A549 (cell line): ENCODE measurements around the gene TKFC.

Experiments used
- CEBPB ChIP-seq, 2 experiments: fragments of >200 bp in 1 of 2; sonication (Bioruptor Twin) in 1 of 2; formaldehyde crosslinking in 1 of 2; IDR thresholded peaks; 2 replicates each; pipeline ENCODE4 v1.6.1; 2012 to 2016
- CHD2 ChIP-seq: fragments of 150-350 bp; IDR thresholded peaks from 2 replicates; pipeline ENCODE4 v1.6.1; 2014; ENCODE audit warnings: low read length; ENCODE audit not compliant: partially characterized antibody
- CTCF ChIP-seq: fragments of >200 bp; sonication (Bioruptor Twin); formaldehyde crosslinking; IDR thresholded peaks from 3 replicates; pipeline ENCODE4 v1.5.1; 2016
- EP300 ChIP-seq, 2 experiments: fragments of >200 bp; sonication (Bioruptor Twin); formaldehyde crosslinking; IDR thresholded peaks; 2 replicates in 1 of 2; 3 replicates in 1 of 2; pipeline ENCODE4 v1.6.1; 2016 to 2017
- MAFK ChIP-seq: fragments of 450-650 bp; IDR thresholded peaks from 2 replicates; pipeline ENCODE4 v1.6.1; 2014; ENCODE audit not compliant: partially characterized antibody
- MAZ ChIP-seq: fragments of 150-350 bp; IDR thresholded peaks from 2 replicates; pipeline ENCODE4 v1.6.1; 2014; ENCODE audit warnings: antibody characterized with exemption, low read depth, low read length, borderline replicate concordance
- NFE2L2 ChIP-seq: fragments of 150-350 bp; conservative IDR thresholded peaks from 2 replicates; pipeline ENCODE4 v1.6.1; 2014; ENCODE audit warnings: low read length
- POLR2A ChIP-seq: IDR thresholded peaks from 2 replicates; pipeline ENCODE4 v1.6.1; 2012; ENCODE audit warnings: mild to moderate bottlenecking, low read length
- POLR2AphosphoS2 ChIP-seq: conservative IDR thresholded peaks from 2 replicates; pipeline ENCODE4 v1.6.1; 2012; ENCODE audit warnings: low read length, improper control_type of control experiment, inconsistent platforms
- RCOR1 ChIP-seq: fragments of 150-350 bp; IDR thresholded peaks from 2 replicates; pipeline ENCODE4 v1.6.1; 2014; ENCODE audit warnings: antibody characterized with exemption, low read length, low read depth
- RFX5 ChIP-seq: fragments of 450-650 bp; IDR thresholded peaks from 2 replicates; pipeline ENCODE4 v1.7.1; 2014; ENCODE audit warnings: antibody characterized with exemption, mild to moderate bottlenecking, moderate library complexity
- SMC3 ChIP-seq: fragments of >200 bp; sonication (Bioruptor Twin); formaldehyde crosslinking; IDR thresholded peaks from 3 replicates; pipeline ENCODE4 v1.6.1; 2018; ENCODE audit warnings: inconsistent platforms
- TF ChIP-seq, protein P1 (sequence below): fragments of 250-450 bp; sonication (Bioruptor Pico); IDR thresholded peaks from 2 replicates; pipeline ENCODE4 v1.5.0; 2021; ENCODE audit warnings: mild to moderate bottlenecking, moderate library complexity, borderline replicate concordance
- TF ChIP-seq, protein P2 (sequence below): IDR thresholded peaks from 2 replicates; pipeline ENCODE4 v1.6.1; 2012

DNA sequence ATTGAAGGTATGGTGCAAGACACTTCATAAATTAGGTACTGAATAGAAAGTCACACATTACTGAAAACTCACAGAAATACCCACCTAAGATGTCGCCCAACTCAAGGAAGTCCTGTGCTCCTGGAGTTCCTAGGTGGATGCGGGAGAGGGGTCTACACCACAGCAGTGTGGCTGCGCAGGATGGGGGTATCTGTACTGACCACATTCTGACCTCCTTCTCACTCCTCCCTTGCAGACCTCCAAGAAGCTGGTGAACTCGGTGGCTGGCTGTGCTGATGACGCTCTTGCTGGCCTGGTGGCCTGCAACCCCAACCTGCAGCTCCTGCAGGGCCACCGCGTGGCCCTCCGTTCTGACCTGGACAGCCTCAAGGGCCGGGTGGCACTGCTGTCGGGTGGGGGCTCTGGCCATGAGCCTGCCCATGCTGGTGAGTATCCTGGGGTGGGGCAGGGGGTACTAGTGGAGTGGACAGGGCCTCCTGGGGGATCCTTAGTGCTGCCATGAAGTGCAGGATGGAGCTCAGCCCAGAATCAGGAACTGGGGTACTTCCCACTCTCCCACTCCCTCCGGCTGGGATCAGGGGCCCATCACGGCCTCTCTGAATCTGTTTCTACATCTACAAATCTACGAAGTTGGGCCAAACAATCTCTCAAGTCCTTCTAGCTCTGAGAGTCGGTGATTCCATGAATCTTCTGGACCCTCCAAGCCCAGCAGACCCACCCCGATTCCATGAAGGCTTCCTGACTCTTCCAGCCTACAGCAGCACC is 4.9 kb downstream of the TKFC start:
- TF ChIP-seq CHD2 (no peak), CTCF (no peak), POLR2A (no peak), CEBPB (IDR thresholded peaks at IDR 0.05) (no peak), RFX5 (no peak), SMC3 (no peak), EP300 (IDR thresholded peaks at IDR 0.05) (no peak), MAZ (no peak), NFE2L2 (no peak), RCOR1 (no peak), MAFK (no peak), POLR2AphosphoS2 (no peak)
- TF ChIP-seq, protein P1, sequence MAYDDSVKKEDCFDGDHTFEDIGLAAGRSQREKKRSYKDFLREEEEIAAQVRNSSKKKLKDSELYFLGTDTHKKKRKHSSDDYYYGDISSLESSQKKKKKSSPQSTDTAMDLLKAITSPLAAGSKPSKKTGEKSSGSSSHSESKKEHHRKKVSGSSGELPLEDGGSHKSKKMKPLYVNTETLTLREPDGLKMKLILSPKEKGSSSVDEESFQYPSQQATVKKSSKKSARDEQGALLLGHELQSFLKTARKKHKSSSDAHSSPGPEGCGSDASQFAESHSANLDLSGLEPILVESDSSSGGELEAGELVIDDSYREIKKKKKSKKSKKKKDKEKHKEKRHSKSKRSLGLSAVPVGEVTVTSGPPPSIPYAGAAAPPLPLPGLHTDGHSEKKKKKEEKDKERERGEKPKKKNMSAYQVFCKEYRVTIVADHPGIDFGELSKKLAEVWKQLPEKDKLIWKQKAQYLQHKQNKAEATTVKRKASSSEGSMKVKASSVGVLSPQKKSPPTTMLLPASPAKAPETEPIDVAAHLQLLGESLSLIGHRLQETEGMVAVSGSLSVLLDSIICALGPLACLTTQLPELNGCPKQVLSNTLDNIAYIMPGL: no peak
- TF ChIP-seq, protein P2, sequence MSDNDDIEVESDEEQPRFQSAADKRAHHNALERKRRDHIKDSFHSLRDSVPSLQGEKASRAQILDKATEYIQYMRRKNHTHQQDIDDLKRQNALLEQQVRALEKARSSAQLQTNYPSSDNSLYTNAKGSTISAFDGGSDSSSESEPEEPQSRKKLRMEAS: no peak
